ENCODE measurements around the gene ITIH2.

ITIH2 gene

GRCh38 chr10:7797582-7797981 lies 94.5 kb downstream of the ITIH2 start:
- DNase-seq (ENCODE audit: low spot score): no peak
- TF ChIP-seq CTCF (IDR thresholded peaks at IDR 0.05; ENCODE audit: extremely low read depth, missing control alignments): no peak

Measured in GM20000 (cell line).